Measurements from ENCODE around the gene GBGT1. TPM values are rescaled to one million over a fixed set of nuclear protein-coding genes. Genes with fewer than 3 reads are reported as not detected.

The GBGT1 gene
- total and polyA plus RNA-seq, 4 donors: 6.1 to 42.9 (median 23.2) TPM

DNA sequence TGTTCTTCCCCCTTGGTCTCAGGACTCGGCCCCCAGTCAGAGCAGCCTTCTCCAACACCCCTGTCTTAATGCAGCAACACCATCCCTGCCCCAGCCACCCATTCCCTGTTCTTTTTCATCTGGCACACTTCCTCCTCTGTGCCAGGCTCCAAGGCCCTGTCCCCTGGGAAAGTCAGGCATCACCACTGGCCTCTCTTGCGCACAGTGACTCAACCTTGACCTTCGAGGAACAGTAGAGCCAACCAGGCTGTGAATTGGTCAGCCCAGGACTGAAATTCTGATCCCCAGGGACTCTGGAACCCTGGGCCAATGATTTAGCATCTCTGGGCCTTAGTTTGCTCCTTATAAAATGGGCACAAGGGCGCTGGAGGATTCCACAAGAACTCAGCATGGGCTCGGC, 32.2 kb downstream of the GBGT1 start:
- Histone ChIP-seq H3K36me3 (ENCODE audit: control insufficient read depth in 4 of 4, insufficient read depth in 4 of 4, low read length in 4 of 4) (no peaks in the 10 kb centered on the region), H3K9me3 (ENCODE audit: control insufficient read depth in 4 of 4, insufficient read depth in 3 of 4, low read length in 3 of 4) (no peaks in the 10 kb centered on the region), H3K4me3 (no peak overlapping the region), H3K9ac (ENCODE audit: insufficient read depth in 1 of 2, low read length in 2 of 2) (no peak overlapping the region), H3K4me1 (ENCODE audit: control insufficient read depth in 5 of 5, insufficient read depth in 5 of 5, low read length in 5 of 5) (peaks cover 10 to 47% (median 18%) of the 10 kb centered on the region in 5 donors), H3K27me3 (ENCODE audit: control insufficient read depth in 3 of 3, insufficient read depth in 3 of 3, low read length in 2 of 3) (no peaks in the 10 kb centered on the region), H3K27ac (ENCODE audit: low read depth in 1 of 2, low read length in 1 of 2) (peak overlapping the region in 1 of 2 donors; percentile 65)
- 93% methylated on average over 5 of the region's 5 CpGs for WGBS, 2 donors
- DNase-seq (no peak), ATAC-seq (ENCODE audit: insufficient read depth, low FRiP score) (no peak)
- TF ChIP-seq CTCF (IDR thresholded peaks at IDR 0.05; ENCODE audit: control extremely low read depth, extremely low read depth): no peak

GRCh38 chr9:133130685-133131244, 32.9 kb downstream of the GBGT1 start:
- H3K27ac ChIP-seq (ENCODE audit: low read depth in 1 of 2, low read length in 1 of 2): peak overlapping the region in 1 of 2 donors; percentile 52
- no peak for TF ChIP-seq CTCF (IDR thresholded peaks at IDR 0.05; ENCODE audit: control extremely low read depth, extremely low read depth)
- WGBS, 2 donors: 81 to 83% methylated on average over 10 of the region's 10 CpGs
- DNase-seq (no peak), ATAC-seq (ENCODE audit: insufficient read depth, low FRiP score) (no peak)
- no peak overlapping the region for H3K4me3 ChIP-seq
- no peaks in the 10 kb centered on the region for H3K36me3 ChIP-seq (ENCODE audit: control insufficient read depth in 4 of 4, insufficient read depth in 4 of 4, low read length in 4 of 4)
- peaks cover 10 to 49% (median 22%) of the 10 kb centered on the region in 5 donors for H3K4me1 ChIP-seq (ENCODE audit: control insufficient read depth in 5 of 5, insufficient read depth in 5 of 5, low read length in 5 of 5)
- H3K9me3 ChIP-seq (ENCODE audit: control insufficient read depth in 4 of 4, insufficient read depth in 3 of 4, low read length in 3 of 4): no peaks in the 10 kb centered on the region
- H3K27me3 ChIP-seq (ENCODE audit: control insufficient read depth in 3 of 3, insufficient read depth in 3 of 3, low read length in 2 of 3): no peaks in the 10 kb centered on the region
- no peak overlapping the region for H3K9ac ChIP-seq (ENCODE audit: insufficient read depth in 1 of 2, low read length in 2 of 2)

- Histone ChIP-seq H3K27me3 (ENCODE audit: control insufficient read depth in 3 of 3, insufficient read depth in 3 of 3, low read length in 2 of 3) (no peaks in the 10 kb centered on the region), H3K9me3 (ENCODE audit: control insufficient read depth in 4 of 4, insufficient read depth in 3 of 4, low read length in 3 of 4) (no peaks in the 10 kb centered on the region), H3K4me3 (no peak overlapping the region), H3K27ac (ENCODE audit: low read depth in 1 of 2, low read length in 1 of 2) (peak overlapping the region; percentile 11 to 58), H3K36me3 (ENCODE audit: control insufficient read depth in 4 of 4, insufficient read depth in 4 of 4, low read length in 4 of 4) (no peaks in the 10 kb centered on the region), H3K4me1 (ENCODE audit: control insufficient read depth in 5 of 5, insufficient read depth in 5 of 5, low read length in 5 of 5) (peaks cover 5 to 36% (median 17%) of the 10 kb centered on the region in 5 donors), H3K9ac (ENCODE audit: insufficient read depth in 1 of 2, low read length in 2 of 2) (no peak overlapping the region)
- no peak for ATAC-seq (ENCODE audit: insufficient read depth, low FRiP score)
- 71 to 85% methylated on average over 29 of the region's 29 CpGs for WGBS, 2 donors
- no peak for TF ChIP-seq CTCF (IDR thresholded peaks at IDR 0.05; ENCODE audit: control extremely low read depth, extremely low read depth)
- no peak for DNase-seq
Observed at GRCh38 chr9:133129001-133129795, 34.5 kb downstream of the GBGT1 start.
